ENCODE measurements around the gene UMOD.

The UMOD gene

GRCh38 chr16:20298452-20298851 is 54.1 kb downstream of the UMOD start:
- no peak for DNase-seq

DNA sequence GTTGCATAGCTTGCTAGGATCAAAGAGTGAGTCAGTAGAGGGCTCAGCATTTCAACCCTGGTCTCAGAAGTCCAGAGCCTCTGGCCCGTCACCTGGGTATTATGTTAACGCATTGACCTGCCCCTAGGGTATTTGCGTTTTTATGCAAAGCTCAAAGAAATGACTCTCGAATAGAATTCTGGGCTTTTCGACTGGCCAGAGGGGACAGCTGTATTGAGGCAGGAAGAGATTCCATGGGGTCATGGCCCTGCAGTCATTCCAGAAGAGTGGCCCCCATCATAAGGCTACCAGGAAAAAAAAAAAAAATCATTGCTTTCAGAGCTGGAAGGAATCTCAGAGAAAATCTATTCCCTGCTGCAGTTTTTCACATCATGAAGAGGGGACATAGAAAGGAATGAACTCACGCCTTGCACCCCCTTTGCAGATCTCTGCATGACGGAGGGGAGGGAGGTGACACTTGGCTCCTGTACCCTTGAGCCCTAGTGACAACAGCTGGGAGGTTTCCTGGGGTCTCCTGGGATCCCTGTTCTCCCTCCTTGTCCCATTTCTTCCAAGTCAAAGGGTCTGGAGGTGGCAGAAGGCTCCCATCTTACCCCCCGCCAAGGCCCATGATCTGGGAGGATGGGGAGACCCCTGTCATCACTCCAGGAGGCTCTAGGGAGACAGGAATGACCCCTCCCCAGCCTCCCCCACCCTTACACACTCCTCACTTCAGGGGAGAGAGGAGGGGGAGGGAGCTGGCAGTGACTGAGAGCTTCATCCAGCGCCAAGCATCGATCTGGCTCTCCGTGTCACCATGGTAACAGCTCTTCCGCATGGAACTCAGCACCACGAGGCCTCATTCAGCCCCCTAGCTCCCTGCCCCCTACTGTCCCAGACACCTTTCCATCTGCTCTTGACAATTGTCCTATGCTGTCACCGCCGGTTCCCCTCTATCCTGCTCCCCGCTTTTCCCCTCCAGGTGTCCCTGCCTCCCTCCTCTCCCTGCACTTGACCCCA is 61.0 kb downstream of the UMOD start:
- DNase-seq = no peak

GRCh38 chr16:20289571-20289970 is 62.9 kb downstream of the UMOD start:
- DNase-seq = no peak

DNA sequence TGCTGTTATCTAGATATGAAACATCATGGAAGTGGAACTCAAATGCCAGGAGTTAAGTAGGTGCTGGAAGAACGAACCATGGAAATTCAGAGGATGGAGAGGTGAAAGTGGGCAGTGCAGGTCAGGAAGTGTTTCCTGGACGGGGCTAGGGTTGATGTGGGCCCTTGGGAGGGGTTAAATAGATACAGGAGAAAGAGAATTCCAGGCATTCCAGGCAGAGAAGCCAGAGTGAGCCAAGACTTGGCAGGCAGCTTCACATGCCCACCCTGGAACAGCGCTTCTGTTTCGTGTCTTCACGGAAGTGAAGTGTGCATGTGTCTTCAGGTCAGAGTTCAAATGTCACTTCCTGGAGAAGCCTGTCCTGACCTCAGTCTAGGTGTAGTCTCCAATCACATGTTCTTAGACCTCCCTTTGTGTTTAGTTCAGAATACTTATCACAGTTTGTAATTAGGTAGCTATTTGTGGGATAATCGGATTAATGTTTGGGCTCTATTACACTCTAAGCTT is 66.5 kb downstream of the UMOD start:
- DNase-seq = no peak

All from CD4-positive, alpha-beta T cell treated with Interferon gamma for 1 hour (primary cell).